Uterus (tissue), 2 donors: ENCODE results near the gene FAM222B.

Experiments
- CTCF ChIP-seq, 4 experiments: fragments of 200-600 bp in 2 of 4; fragments of 450-650 bp in 2 of 4; sonication (generic) in 2 of 4; IDR thresholded peaks; one replicate each; pipeline ENCODE4 v1.5.1; 2016 to 2019; ENCODE audit warnings: antibody characterized with exemption in 4 of 4, mild to moderate bottlenecking in 2 of 4, moderate library complexity in 1 of 4
- POLR2A ChIP-seq, 2 donors: fragments of 450-650 bp; IDR thresholded peaks; one replicate each; pipeline ENCODE4 v1.6.1; 2016; ENCODE audit warnings: antibody characterized with exemption in 2 of 2, mild to moderate bottlenecking in 1 of 2, moderate library complexity in 1 of 2

GRCh38 chr17:28873839-28874238, 31.2 kb upstream of the FAM222B start:
- TF ChIP-seq POLR2A (IDR thresholded peaks at IDR 0.05) = no peak
- TF ChIP-seq CTCF (IDR thresholded peaks at IDR 0.05) = no peak
